Heart left ventricle (tissue), 13 donors: ENCODE measurements around the gene SLC22A23.
"Not testable (repeated sequence)": the region's sequence is repeated elsewhere in the genome, so short reads cannot be mapped to it uniquely, and the experiment has no call there.

Experiments used
- CTCF ChIP-seq, 12 donors: fragments of 200-600 bp; sonication (generic) in 4 of 12; IDR thresholded peaks; one replicate each; pipeline versions ENCODE4 v1.5.0 to v1.8.0; 2018 to 2022; ENCODE audit warnings: antibody characterized with exemption in 12 of 12, mild to moderate bottlenecking in 5 of 12
- POLR2A ChIP-seq, 2 donors: fragments of 450-650 bp; IDR thresholded peaks; one replicate each; pipeline ENCODE4 v1.6.1; 2017; ENCODE audit warnings: antibody characterized with exemption in 2 of 2, mild to moderate bottlenecking in 2 of 2, moderate library complexity in 2 of 2
- donor health status: ischemic (EF 13 %, LVEDD 7.1; RV severe dilation, severe dysfunction).
- donor health status: DM: no; HTN: yes; CAD: no.
- donor health status: DM: no; HTN: no; CAD: no.
- donor health status: ischemic (EF 25% LVEDD 6.9; RV normal size, moderate dysfunction).
- donor health status: ischemic (EF 25% LVEDD 5.7; RV mildly dilated, moderate dysfunction).
- donor health status: ischemic (EF 35%, LVEDD 5.7; RV mildly dilated, moderate dysfunction).
- donor health status: nonischemic (EF 11% LVEDD 7.7; RV severe dilation, severe dysfunction).
- donor health status: DM: yes; HTN: yes; CAD: no.
- donor health status: PGD.
- donor health status: ischemic (EF 29% LVEDD 5.4; RV normal size, mild dysfunction).
- donor health status: nonischemic (EF 23%, LVEDD 6.1; RV moderate dilation, normal function).

GRCh38 chr6:3244832-3245161 is 212.1 kb downstream of the SLC22A23 start:
- TF ChIP-seq CTCF, POLR2A (IDR thresholded peaks at IDR 0.05): not testable (repeated sequence)
